Activated T-cell treated with anti-CD3 and anti-CD28 coated beads, Interleukin-2, amount 50 U/mL, for 72 hours (primary cell): ENCODE results near the gene KLHL41. TPM values are rescaled to one million over a fixed set of nuclear protein-coding genes. Genes with fewer than 3 reads are reported as not detected.
"Not testable (repeated sequence)": the region's sequence is repeated elsewhere in the genome, so short reads cannot be mapped to it uniquely, and the experiment has no call there.

Experiments
- ATAC-seq, 2 donors: fragments of 150-1000 bp; cut with Tn5 transposase; replicated peaks in 1 of 2; 2 replicates each; pipeline ENCODE4 v1.10.0; 2021; ENCODE audit warnings: moderate library complexity in 2 of 2, mild to moderate bottlenecking in 1 of 2
- DNase-seq, 2 donors: peaks; one replicate each; pipeline ENCODE4 v3.0.0; 2021 to 2022; ENCODE audit warnings: mixed read lengths in 1 of 2
- H3K27ac Mint-ChIP-seq: one replicate; pipeline ENCODE4 v1.8.0; 2022; ENCODE audit warnings: mild to moderate bottlenecking, moderate library complexity, mixed read lengths
- H3K27me3 Mint-ChIP-seq: one replicate; pipeline ENCODE4 v1.8.0; 2022; ENCODE audit warnings: low read depth, mixed read lengths
- H3K36me3 Mint-ChIP-seq, 2 donors: one replicate each; pipeline ENCODE4 v1.8.0; 2022; ENCODE audit warnings: mixed read lengths in 2 of 2, mild to moderate bottlenecking in 1 of 2; ENCODE audit not compliant: insufficient read depth in 2 of 2
- H3K4me1 Mint-ChIP-seq: one replicate; pipeline ENCODE4 v1.8.0; 2022; ENCODE audit warnings: low read depth, mixed read lengths
- H3K4me3 Mint-ChIP-seq, 2 donors: one replicate each; pipeline ENCODE4 v1.8.0; 2022; ENCODE audit warnings: mild to moderate bottlenecking in 2 of 2, mixed read lengths in 2 of 2, moderate library complexity in 2 of 2
- H3K9me3 Mint-ChIP-seq, 2 donors: one replicate each; pipeline ENCODE4 v1.8.0; 2022; ENCODE audit warnings: mixed read lengths in 2 of 2
- total RNA-seq, 2 donors: library from RNA; stranded (reverse); gene quantifications; one replicate each; pipeline ENCODE4 v1.2.3, GENCODE V29; 2022

The KLHL41 gene
- total RNA-seq, 2 donors from 2014 or later, result 0.09 to 0.34 TPM

GRCh38 chr2:169562519-169562918 lies 53.0 kb downstream of the KLHL41 start:
- H3K4me3 Mint-ChIP-seq, result no peak overlapping the region
- peaks cover 5 to 20% of the 10 kb centered on the region in 2 donors for H3K36me3 Mint-ChIP-seq
- ATAC-seq, result no peak
- H3K4me1 Mint-ChIP-seq, result no peaks in the 10 kb centered on the region
- no peaks in the 10 kb centered on the region for H3K9me3 Mint-ChIP-seq
- DNase-seq, result no peak
- H3K27ac Mint-ChIP-seq, result no peak overlapping the region
- H3K27me3 Mint-ChIP-seq, result no peaks in the 10 kb centered on the region

- Mint-ChIP-seq H3K9me3 (no peaks in the 10 kb centered on the region), H3K36me3 (peaks cover 5 to 28% of the 10 kb centered on the region in 2 donors), H3K27me3 (no peaks in the 10 kb centered on the region), H3K27ac (no peak overlapping the region), H3K4me1 (peaks cover 7% of the 10 kb centered on the region), H3K4me3 (no peak overlapping the region)
- DNase-seq, result no peak
- no peak for ATAC-seq
Observed at GRCh38 chr2:169565686-169566085, 56.2 kb downstream of the KLHL41 start.

DNA sequence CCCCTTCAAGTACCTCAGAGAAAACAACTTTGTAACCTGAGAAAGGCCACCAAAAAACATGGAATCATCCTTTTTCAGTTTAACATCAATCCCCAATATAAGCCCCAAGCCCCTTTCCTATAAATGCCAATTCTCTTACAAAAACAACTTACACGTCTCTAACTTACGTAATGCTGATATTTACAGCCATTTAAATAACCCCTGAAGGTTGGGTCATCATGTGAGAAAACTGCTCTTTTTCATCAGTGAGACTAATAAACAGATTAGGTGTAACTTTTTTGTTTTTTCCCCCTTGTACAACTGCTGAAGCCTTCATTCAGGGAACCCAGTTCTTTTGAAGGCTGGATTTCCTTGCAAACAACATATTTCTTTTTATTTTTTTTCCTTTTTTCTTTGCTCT lies 60.4 kb downstream of the KLHL41 start:
- no peak overlapping the region for H3K4me3 Mint-ChIP-seq
- DNase-seq (no peak), ATAC-seq (no peak)
- H3K9me3 Mint-ChIP-seq, result no peaks in the 10 kb centered on the region
- no peak overlapping the region for H3K27ac Mint-ChIP-seq
- no peaks in the 10 kb centered on the region for H3K27me3 Mint-ChIP-seq
- peaks cover 7 to 18% of the 10 kb centered on the region in 2 donors for H3K36me3 Mint-ChIP-seq
- H3K4me1 Mint-ChIP-seq, result peaks cover 24% of the 10 kb centered on the region

DNA sequence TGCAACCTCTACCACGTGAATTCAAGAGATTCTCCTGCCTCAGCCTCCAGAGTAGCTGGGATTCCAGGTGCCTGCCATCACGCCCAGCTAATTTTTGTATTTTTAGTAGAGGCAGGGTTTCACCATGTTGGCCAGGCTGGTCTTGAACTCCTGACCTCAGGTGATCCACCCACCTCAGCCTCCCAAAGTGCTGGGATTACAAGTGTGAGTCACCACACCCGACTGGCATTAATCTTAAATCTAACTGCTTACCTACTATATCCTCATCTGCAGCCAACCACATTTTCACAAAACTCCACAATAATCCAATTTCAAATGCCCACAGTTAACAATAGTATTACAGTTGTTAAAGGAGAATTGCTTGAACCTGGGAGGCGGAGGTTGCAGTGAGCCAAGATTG lies 61.2 kb downstream of the KLHL41 start:
- DNase-seq, H3K27ac Mint-ChIP-seq, H3K27me3 Mint-ChIP-seq, H3K9me3 Mint-ChIP-seq, ATAC-seq: not testable (repeated sequence)
- H3K4me3 Mint-ChIP-seq, result peak overlapping the region; percentile 21 to 24
- H3K4me1 Mint-ChIP-seq, result peaks cover 24% of the 10 kb centered on the region
- peaks cover 3 to 16% of the 10 kb centered on the region in 2 donors for H3K36me3 Mint-ChIP-seq

GRCh38 chr2:169571571-169571970 lies 62.1 kb downstream of the KLHL41 start:
- DNase-seq, result no peak
- Mint-ChIP-seq H3K27me3 (no peaks in the 10 kb centered on the region), H3K36me3 (peaks cover 2 to 14% of the 10 kb centered on the region in 2 donors), H3K9me3 (no peaks in the 10 kb centered on the region), H3K4me3 (peak overlapping the region in 1 of 2 donors; percentile 8), H3K4me1 (peaks cover 24% of the 10 kb centered on the region), H3K27ac (no peak overlapping the region)
- no peak for ATAC-seq

DNA sequence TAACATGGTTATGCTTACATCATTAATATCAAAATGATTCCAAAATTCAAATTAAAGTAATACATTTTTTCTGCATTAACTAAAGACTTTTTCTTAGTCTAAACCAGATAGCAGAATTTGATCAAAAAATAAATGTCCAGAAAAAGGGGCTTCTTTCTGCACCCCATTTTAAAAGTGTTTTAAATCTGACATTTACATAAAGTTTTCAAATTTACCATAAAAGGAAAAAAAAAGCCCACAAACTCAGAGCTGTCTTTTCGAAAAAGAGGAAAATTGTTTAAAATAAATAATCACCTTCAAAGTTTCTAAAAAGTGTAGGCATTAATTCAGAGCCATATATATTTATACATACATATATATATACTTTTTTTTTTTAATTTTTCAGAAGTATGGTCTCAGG lies 62.7 kb downstream of the KLHL41 start:
- Mint-ChIP-seq H3K27me3 (no peaks in the 10 kb centered on the region), H3K4me3 (no peak overlapping the region), H3K36me3 (peaks cover 2 to 14% of the 10 kb centered on the region in 2 donors), H3K27ac (no peak overlapping the region), H3K4me1 (peaks cover 24% of the 10 kb centered on the region), H3K9me3 (no peaks in the 10 kb centered on the region)
- no peak for ATAC-seq
- DNase-seq, result no peak

DNA sequence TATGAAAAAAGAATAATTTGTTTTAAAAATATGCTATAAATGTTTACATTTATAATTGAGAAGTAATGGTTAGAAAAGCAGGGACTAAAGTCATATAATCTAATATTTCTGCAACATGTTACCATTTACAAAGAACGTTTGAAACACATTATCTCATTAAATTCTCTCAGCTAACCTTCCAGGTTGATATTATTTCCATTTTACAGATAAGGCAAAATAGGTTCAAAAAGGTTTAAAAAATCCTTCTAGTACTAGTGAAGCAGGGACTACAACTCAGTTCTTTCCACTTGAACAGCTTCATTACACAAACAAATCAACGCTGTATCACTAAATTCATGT lies 63.3 kb downstream of the KLHL41 start:
- Mint-ChIP-seq H3K27ac (peak overlapping the region; percentile 88), H3K9me3 (no peaks in the 10 kb centered on the region), H3K4me3 (peak overlapping the region; percentile 96), H3K4me1 (peaks cover 24% of the 10 kb centered on the region), H3K27me3 (no peaks in the 10 kb centered on the region), H3K36me3 (peaks cover 2 to 14% of the 10 kb centered on the region in 2 donors)
- no peak for DNase-seq
- no peak for ATAC-seq

GRCh38 chr2:169573160-169573973 lies 63.9 kb downstream of the KLHL41 start, which contains the start of gene FASTKD1:
TSS of gene FASTKD1 (minus strand) at chr2:169573865. CDS start at chr2:169572029, 1,836 bp downstream.
- Mint-ChIP-seq H3K27ac (peak within 1 kb of the TSS; percentile 88), H3K27me3 (no peaks in the 10 kb centered on the region), H3K4me3 (peak within 1 kb of the TSS; percentile 96), H3K9me3 (no peaks in the 10 kb centered on the region), H3K4me1 (peaks cover 24% of the 10 kb centered on the region), H3K36me3 (peaks cover 2 to 11% of the 10 kb centered on the region in 2 donors)
- ATAC-seq, result peak; percentile 99 to 100
- peak; percentile 85 to 86 for DNase-seq

DNA sequence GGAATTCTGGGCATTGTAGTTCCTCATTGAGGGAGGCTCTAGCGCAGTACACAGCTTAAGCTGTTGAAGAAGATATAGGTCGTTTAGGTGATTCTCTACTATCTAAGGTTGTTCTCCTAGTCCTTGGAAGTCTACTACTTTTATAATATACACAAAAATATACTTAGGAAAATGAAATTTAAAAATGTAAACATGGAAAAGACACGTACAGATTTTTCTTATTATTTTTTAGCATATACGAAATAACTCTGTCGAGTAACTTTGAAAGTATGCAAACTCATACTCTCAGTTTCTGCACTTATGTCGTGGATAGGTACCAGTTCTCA lies 64.4 kb downstream of the KLHL41 start:
- DNase-seq, result no peak
- no peak for ATAC-seq
- peak overlapping the region; percentile 96 for H3K4me3 Mint-ChIP-seq
- H3K27me3 Mint-ChIP-seq, result no peaks in the 10 kb centered on the region
- H3K27ac Mint-ChIP-seq, result peak overlapping the region; percentile 88
- peaks cover 2 to 9% of the 10 kb centered on the region in 2 donors for H3K36me3 Mint-ChIP-seq
- H3K9me3 Mint-ChIP-seq, result no peaks in the 10 kb centered on the region
- peaks cover 24% of the 10 kb centered on the region for H3K4me1 Mint-ChIP-seq

- H3K36me3 Mint-ChIP-seq, H3K27ac Mint-ChIP-seq, H3K27me3 Mint-ChIP-seq, DNase-seq, H3K9me3 Mint-ChIP-seq, ATAC-seq: not testable (repeated sequence)
- H3K4me1 Mint-ChIP-seq, result peaks cover 24% of the 10 kb centered on the region
- peak overlapping the region; percentile 34 to 64 for H3K4me3 Mint-ChIP-seq
Observed at GRCh38 chr2:169574539-169574938, 65.0 kb downstream of the KLHL41 start.

DNA sequence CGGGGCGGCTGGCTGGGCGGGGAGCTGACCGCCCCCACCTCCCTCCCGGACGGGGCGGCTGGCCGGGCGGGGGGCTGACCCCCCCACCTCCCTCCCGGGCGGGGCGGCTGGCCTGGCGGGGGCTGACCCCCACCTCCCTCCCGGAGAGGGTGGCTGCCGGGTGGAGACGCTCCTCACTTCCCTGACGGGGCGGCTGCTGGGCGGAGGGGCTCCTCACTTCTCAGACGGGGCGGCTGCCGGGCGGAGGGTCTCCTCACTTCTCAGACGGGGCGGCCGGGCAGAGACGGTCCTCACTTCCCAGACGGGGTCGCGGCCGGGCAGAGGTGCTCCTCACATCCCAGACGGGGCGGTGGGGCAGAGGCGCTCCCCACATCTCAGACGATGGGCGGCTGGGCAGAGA lies 65.8 kb downstream of the KLHL41 start:
- not testable (repeated sequence) for ATAC-seq, H3K9me3 Mint-ChIP-seq, H3K27me3 Mint-ChIP-seq, H3K4me3 Mint-ChIP-seq, DNase-seq, H3K36me3 Mint-ChIP-seq, H3K27ac Mint-ChIP-seq
- peaks cover 20% of the 10 kb centered on the region for H3K4me1 Mint-ChIP-seq
